Stimulated activated CD4-positive, alpha-beta T cell treated with anti-CD3 and anti-CD28 coated beads, TNF-alpha, amount 100 ng/mL, for 4 hours (primary cell): ENCODE measurements around the gene KCNJ6.
"Not testable (repeated sequence)": the region's sequence is repeated elsewhere in the genome, so short reads cannot be mapped to it uniquely, and the experiment has no call there.

Source experiments
- DNase-seq, 3 experiments: peaks; one replicate each; pipeline ENCODE4 v3.0.0-alpha.2; 2020; ENCODE audit warnings: low read depth in 3 of 3

Gene KCNJ6

GRCh38 chr21:37732927-37733326 is 183.3 kb downstream of the KCNJ6 start:
- no peak for DNase-seq

- DNase-seq = no peak
These were observed 192.1 kb downstream of the KCNJ6 start for GRCh38 chr21:37724201-37724600.

- DNase-seq = no peak
These were observed 198.7 kb downstream of the KCNJ6 start for GRCh38 chr21:37717534-37717933.

GRCh38 chr21:37712569-37712934 is 203.7 kb downstream of the KCNJ6 start:
- DNase-seq = not testable (repeated sequence)

GRCh38 chr21:37711836-37712568 is 204.3 kb downstream of the KCNJ6 start:
- DNase-seq = peak in 2 of 3 experiments; percentile 1

GRCh38 chr21:37711286-37711829 is 204.9 kb downstream of the KCNJ6 start:
- DNase-seq = no peak

GRCh38 chr21:37710546-37711285 is 205.5 kb downstream of the KCNJ6 start:
- no peak for DNase-seq

- DNase-seq = no peak
These were observed 211.5 kb downstream of the KCNJ6 start for GRCh38 chr21:37704751-37705150.

GRCh38 chr21:37702241-37702640 is 214.0 kb downstream of the KCNJ6 start:
- DNase-seq = no peak

GRCh38 chr21:37700641-37701202 is 215.5 kb downstream of the KCNJ6 start:
- no peak for DNase-seq

- no peak for DNase-seq
These were observed 217.1 kb downstream of the KCNJ6 start for GRCh38 chr21:37699024-37699775.

GRCh38 chr21:37696936-37697335 is 219.3 kb downstream of the KCNJ6 start:
- DNase-seq = no peak

GRCh38 chr21:37695111-37695510 is 221.1 kb downstream of the KCNJ6 start:
- no peak for DNase-seq

GRCh38 chr21:37688952-37689659 is 227.2 kb downstream of the KCNJ6 start:
- no peak for DNase-seq

GRCh38 chr21:37686991-37687810 is 229.1 kb downstream of the KCNJ6 start:
- DNase-seq = no peak

GRCh38 chr21:37684547-37684946 is 231.7 kb downstream of the KCNJ6 start:
- DNase-seq = no peak

GRCh38 chr21:37684115-37684493 is 232.2 kb downstream of the KCNJ6 start:
- DNase-seq = no peak

GRCh38 chr21:37683396-37684114 is 232.7 kb downstream of the KCNJ6 start:
- no peak for DNase-seq

- DNase-seq = no peak
These were observed 233.3 kb downstream of the KCNJ6 start for GRCh38 chr21:37682966-37683365.

- no peak for DNase-seq
These were observed 239.3 kb downstream of the KCNJ6 start for GRCh38 chr21:37677006-37677405.
